ENCODE data around the gene LRRC1. TPM values are rescaled to one million over a fixed set of nuclear protein-coding genes. Genes with fewer than 3 reads are reported as not detected.

The LRRC1 gene
- total RNA-seq, 1 experiment from 2014 or later: 10.3 TPM

DNA sequence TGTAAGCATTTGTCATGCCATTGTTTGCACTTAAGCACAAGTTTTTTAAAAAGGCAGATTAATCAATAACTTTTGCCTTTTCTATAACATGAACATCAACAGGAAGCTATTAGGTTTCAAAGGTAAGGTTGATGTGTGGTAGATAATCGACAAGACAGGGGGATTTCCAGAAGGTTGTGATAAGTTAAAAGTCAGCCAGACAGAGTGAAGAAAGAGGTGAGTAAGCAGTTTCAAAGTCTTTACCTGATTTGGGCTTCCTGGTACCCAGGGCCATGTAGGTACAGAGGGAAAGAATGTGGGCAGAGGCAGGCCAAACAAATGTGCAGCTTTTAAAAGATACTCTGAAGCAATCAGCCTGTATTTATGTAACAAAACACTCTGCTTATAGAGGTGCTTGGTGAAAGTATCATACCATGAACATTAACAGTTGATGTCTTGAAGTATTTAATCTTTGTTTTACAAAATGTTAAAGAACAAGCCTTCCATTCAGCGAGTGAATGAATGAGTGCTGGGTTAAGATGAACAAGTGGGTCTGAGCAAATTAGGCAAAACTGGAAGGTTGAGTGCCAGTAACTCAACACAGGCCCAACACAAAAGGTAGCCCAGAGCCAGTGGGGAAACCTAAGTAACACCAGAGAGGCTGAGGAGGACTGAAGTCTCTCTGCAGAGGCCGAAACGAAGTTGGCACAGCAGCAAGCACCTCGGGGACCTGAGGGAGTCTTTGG, 60.2 kb downstream of the LRRC1 start:
- H3K9me3 ChIP-seq (ENCODE audit: control insufficient read depth, low read depth, low read length): no peaks in the 10 kb centered on the region
- no peak for DNase-seq
- no peaks in the 10 kb centered on the region for H3K79me1 ChIP-seq (ENCODE audit: insufficient read depth, low read depth, low read length, poor library complexity, severe bottlenecking)
- no peaks in the 10 kb centered on the region for H3K4me1 ChIP-seq (ENCODE audit: insufficient read depth, low read length)
- Mint-ChIP-seq H3K36me3 (ENCODE audit: insufficient read depth in 1 of 3, low read depth in 3 of 3) (peaks cover 0 to 5% (median 5%) of the 10 kb centered on the region in 3 experiments; a peak in 4 of 7 replicates), H3K27me3 (ENCODE audit: low read depth) (no peaks in the 10 kb centered on the region), H3K4me3 (no peak overlapping the region), H3K9me3 (peaks cover 2 to 3% of the 10 kb centered on the region in 2 experiments; a peak in 1 of 5 replicates), H3K4me1 (peaks cover 18 to 25% of the 10 kb centered on the region in 2 experiments), H3K27ac (no peak overlapping the region)
- no peak overlapping the region for H3K23ac ChIP-seq (ENCODE audit: insufficient read length, low read depth, low read length)
- H3K27ac ChIP-seq (ENCODE audit: insufficient read length, low read depth, low read length): no peak overlapping the region
- H2AK5ac ChIP-seq (ENCODE audit: insufficient read length, low read length): no peak overlapping the region
- H3T11ph ChIP-seq (ENCODE audit: low read length): no peak overlapping the region
- no peak overlapping the region for H3K9ac ChIP-seq (ENCODE audit: extremely low read depth, insufficient read length, low read length)
- no peaks in the 10 kb centered on the region for H3K23me2 ChIP-seq (ENCODE audit: insufficient read length, low read depth, low read length, poor library complexity, severe bottlenecking)
- H4K8ac ChIP-seq (replicated peaks; ENCODE audit: insufficient read length, low read depth, low read length): no peak overlapping the region
- no CpG with 5 or more reads among the region's 5 CpGs for WGBS (ENCODE audit: extremely low coverage, insufficient read length, low lambda C conversion rate)
- H2BK12ac ChIP-seq (ENCODE audit: insufficient read length, low read depth, low read length): no peak overlapping the region
- H2AFZ ChIP-seq (ENCODE audit: low read length): no peak overlapping the region
- TF ChIP-seq, protein P1, sequence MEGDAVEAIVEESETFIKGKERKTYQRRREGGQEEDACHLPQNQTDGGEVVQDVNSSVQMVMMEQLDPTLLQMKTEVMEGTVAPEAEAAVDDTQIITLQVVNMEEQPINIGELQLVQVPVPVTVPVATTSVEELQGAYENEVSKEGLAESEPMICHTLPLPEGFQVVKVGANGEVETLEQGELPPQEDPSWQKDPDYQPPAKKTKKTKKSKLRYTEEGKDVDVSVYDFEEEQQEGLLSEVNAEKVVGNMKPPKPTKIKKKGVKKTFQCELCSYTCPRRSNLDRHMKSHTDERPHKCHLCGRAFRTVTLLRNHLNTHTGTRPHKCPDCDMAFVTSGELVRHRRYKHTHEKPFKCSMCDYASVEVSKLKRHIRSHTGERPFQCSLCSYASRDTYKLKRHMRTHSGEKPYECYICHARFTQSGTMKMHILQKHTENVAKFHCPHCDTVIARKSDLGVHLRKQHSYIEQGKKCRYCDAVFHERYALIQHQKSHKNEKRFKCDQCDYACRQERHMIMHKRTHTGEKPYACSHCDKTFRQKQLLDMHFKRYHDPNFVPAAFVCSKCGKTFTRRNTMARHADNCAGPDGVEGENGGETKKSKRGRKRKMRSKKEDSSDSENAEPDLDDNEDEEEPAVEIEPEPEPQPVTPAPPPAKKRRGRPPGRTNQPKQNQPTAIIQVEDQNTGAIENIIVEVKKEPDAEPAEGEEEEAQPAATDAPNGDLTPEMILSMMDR (conservative IDR thresholded peaks at IDR 0.05): no peak
- H3K56ac ChIP-seq (ENCODE audit: insufficient read length, low read depth, low read length): no peak overlapping the region
- H4K5ac ChIP-seq (ENCODE audit: insufficient read length, low read depth, low read length): no peak overlapping the region
- H3K18ac ChIP-seq (ENCODE audit: insufficient read length, low read depth, low read length): no peak overlapping the region
- H3K27me3 ChIP-seq (ENCODE audit: insufficient read depth, low read length): no peaks in the 10 kb centered on the region
- no peak overlapping the region for H3K14ac ChIP-seq (ENCODE audit: insufficient read depth, low read length)
- no peak overlapping the region for H4K91ac ChIP-seq (ENCODE audit: insufficient read length, low read depth, low read length)
- no peak overlapping the region for H2BK120ac ChIP-seq (ENCODE audit: low read depth, low read length, poor library complexity, severe bottlenecking)
- no peak overlapping the region for H3K4ac ChIP-seq (ENCODE audit: low read depth, low read length)
- no peaks in the 10 kb centered on the region for H3K79me2 ChIP-seq (ENCODE audit: insufficient read depth, low read length)
- H2BK15ac ChIP-seq (ENCODE audit: low read depth, low read length): no peak overlapping the region
- H3K4me2 ChIP-seq (ENCODE audit: insufficient read depth, insufficient read length, low read length): no peak overlapping the region
- peaks cover 3% of the 10 kb centered on the region for H4K20me1 ChIP-seq (ENCODE audit: control insufficient read depth, insufficient read depth, insufficient read length)
- no peak overlapping the region for H2BK20ac ChIP-seq (ENCODE audit: low read depth, low read length, poor library complexity, severe bottlenecking)
- H2BK5ac ChIP-seq (ENCODE audit: insufficient read length, low read length): no peak overlapping the region

Data from H9 (cell line).